GM19099 (cell line): ENCODE data around the gene IKBKE.

Experiments used
- POLR2A ChIP-seq: IDR thresholded peaks from 3 replicates; pipeline ENCODE4 v1.6.1; 2011; ENCODE audit warnings: low read depth; ENCODE audit not compliant: insufficient read length; ENCODE audit errors: extremely low read depth

IKBKE gene

DNA sequence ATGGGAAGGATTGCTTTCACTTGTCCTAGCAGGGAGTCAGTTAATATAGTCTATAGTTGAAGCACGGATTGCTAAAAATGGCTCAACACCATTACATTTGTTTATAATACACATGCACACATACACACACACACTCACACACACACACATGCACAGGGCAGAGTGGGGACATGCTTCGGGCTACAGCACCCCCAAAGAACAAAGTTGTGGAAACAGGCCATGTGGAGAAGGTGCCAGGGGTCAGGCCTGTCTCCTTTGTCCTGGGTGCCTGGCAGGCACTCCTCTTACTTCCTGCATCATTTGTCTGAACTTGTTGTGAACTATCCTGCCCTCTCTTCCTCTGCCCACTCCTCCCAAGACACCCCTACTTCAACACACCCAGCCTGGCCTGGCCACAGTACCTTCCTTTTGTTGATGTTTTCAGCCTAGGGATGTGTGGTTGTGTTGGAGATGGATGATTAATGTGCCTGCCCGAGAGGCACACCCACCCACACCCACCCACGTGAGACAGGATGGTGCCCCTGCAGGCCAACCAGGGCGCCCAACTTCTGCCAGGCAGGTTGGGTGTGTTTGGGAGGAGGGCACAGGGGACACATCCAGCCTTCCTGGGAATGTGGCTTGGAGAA, 54.6 kb downstream of the IKBKE start:
- TF ChIP-seq POLR2A, result no peak

DNA sequence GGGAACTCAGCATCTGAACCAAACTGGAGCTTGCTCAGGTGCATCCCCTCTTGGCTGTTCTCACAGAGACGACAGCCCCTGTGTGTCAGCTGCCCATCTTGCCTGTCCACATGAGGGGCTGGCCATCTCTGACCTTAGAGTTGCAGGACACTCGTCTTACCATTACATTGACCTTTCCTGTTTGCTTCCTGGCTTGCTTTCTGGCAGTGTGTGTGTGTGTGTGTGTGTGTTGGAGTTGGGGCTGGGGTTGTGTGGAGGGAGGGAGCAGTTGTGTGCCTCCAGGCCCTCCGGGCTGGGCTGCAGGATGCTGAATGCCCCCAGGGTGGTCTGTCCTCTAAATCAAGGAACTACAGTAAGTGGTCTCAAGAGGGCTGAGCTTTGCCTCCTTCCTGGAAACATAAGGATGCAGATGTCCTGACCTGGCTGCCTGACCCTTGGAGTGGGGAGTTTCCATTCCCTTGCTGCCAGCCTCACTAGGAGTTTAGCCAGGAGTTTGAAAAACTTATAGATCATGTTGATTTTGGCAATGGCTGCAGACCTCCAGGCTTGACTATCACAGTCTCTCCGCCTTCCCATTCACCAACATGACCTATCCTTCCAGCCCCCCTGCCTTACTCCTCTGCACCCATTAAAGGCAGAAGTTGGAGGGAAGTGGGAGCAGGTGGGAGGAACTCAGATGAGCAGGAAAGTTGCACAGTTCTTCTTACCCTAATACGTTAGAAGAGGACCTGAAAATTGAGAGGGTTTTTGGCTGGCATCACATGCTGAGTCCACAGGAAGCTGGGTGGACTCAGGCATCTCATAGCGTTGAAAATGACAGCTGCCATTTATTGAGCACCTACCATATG, 56.0 kb downstream of the IKBKE start:
- TF ChIP-seq POLR2A, result no peak

DNA sequence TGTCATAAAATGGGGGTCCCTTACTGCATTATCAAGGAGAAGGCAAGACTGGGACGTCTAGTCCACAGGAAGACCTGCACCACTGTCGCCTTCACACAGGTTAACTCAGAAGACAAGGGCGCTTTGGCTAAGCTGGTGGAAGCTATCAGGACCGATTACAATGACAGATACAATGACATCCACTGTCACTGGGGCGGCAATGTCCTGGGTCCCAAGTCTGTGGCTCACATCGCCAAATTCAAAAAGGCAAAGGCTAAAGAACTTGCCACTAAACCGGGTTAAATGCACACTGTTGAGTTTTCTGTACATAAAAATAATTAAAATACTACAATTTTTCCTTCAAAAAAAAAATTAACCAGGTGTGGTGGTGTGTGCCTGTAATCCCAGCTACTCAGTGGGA, 59.1 kb downstream of the IKBKE start:
- TF ChIP-seq POLR2A, result no peak

DNA sequence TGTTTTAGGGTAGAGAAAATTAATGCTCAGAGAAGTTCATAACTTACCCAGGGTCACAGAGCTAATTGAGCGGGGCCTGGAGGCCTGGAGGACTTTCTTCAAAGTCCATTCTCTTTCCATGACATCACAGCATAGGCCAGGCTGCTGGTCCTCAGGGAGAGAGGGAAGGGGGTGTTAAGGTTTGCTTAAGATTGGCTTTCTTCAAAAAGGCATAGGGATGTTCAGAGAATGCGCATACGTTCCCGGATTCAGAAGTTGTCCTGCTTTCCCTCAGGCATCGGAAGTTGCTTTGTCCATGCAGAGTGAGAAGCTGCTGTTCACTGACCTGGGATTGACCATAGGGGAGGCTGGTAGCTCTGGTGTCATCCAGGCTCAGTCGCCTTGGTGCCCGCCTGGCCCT, 62.1 kb downstream of the IKBKE start:
- TF ChIP-seq POLR2A, result no peak

DNA sequence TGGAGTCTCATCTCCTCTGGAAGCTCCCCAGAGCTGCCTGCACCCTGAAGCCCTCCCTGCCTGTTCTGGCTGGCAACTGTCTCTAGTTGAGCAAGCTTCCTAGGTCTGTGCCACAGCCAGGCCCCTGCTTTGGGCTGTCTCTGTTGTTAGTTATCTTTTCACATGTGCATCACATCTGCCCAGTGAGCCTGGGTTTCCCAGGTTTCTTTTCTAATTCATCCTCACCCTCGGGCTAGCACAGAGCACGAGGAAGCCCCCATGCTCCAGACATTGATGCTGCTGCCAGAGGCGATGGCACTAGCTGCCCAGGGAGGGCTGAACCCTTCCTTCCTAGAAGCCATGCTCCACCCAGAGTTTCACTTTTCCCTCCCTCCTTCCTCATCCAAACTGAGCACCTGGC, 64.3 kb downstream of the IKBKE start:
- TF ChIP-seq POLR2A, result no peak

DNA sequence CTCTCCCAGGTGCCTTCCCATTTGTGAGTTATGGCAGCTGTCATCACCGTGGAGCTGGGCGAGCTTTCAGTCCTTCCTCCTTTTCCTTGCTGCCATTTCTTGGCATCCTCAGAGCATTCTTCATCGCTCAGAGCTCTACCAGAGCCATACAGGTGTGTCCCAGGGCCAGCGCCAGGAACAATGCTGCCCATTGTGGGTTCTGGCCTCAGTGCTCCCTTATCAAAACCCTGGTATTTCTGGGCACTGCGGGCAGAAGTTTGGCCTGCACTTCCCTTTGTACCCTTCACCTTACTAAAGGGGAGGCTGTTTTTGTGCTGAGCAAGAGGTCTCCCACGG, 65.5 kb downstream of the IKBKE start:
- no peak for TF ChIP-seq POLR2A

DNA sequence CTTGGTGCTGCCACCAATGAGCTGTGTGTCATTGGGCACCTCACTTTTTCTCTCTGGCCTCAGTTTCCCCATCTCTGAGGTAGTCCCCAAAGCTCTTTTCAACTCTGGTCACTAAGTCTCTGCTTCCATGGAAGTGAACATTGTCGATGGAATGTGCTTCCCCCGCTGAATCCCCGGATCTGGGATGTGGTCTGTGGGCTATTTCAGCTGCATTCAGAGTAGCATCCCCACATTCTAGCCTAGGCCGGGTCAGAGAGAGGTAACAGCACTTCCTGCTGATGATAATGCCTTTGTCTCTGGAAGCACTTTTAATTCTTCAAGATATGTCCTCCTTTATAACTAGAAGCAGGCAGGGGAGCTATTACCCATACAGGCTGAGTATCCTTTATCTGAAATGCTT, 66.9 kb downstream of the IKBKE start:
- TF ChIP-seq POLR2A, result no peak

DNA sequence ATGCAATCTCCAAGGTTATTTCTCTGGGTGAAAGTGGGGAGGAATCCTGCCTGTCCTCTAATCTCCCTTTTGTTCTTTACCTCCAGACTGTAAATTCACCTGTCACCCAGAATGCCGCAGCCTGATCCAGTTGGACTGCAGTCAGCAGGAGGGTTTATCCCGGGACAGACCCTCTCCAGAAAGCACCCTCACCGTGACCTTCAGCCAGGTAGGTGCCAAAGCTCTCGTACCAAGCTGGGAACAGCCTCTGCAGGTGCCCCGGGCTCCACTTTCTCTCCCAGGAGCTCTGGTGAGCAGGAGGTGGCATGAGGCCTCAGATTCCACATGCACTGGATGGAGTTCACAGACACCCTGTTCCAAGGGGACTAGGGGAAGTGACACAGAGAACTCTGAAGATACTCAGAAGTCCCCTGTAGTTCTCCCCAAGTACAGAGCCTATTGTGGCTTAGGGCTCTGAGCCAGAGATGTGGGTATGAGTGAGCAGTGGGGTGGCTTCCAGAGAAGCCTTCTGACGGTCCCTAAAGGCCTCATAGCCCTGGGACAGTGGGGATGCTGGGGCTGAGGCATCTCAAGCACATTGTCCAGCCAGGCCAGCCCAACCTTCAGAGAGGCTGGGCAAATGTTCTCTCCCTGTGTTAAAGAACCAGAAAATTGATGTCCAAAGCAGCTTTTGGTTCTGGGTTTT, 68.0 kb downstream of the IKBKE start:
- no peak for TF ChIP-seq POLR2A

DNA sequence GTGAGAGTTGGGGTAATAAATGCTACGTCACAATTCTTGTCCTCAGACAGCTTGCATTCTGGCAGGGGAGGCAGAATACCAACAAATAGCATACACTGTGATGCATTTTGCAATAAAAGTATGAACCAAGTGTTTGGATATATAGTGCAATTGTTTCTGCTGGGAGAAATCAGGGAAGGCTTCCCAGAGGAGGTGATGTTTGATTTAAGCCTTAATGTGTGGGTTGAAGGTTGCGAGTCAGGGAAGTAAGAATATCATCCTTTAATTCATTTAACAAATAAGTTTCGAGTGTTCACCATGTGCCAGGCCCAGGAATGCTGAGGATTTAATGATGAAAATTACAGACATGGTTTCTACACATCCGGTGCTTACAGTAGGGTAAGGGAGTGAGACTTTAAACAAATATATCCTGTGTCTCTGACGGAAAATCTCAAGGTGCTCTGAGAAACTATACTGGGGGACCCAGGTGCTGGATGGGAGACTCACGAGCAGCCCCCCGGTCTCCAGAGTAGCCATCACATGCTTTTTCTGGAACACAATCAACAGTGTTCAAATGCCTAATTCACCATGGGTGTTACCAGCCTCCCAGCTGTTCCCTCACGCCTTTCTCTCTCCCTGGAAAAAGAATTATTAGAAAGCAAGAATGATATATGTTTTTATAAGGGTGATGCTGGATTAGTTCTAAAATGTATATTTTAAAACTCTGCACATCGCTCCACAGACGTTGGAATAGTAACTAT, 68.8 kb downstream of the IKBKE start:
- TF ChIP-seq POLR2A, result no peak

DNA sequence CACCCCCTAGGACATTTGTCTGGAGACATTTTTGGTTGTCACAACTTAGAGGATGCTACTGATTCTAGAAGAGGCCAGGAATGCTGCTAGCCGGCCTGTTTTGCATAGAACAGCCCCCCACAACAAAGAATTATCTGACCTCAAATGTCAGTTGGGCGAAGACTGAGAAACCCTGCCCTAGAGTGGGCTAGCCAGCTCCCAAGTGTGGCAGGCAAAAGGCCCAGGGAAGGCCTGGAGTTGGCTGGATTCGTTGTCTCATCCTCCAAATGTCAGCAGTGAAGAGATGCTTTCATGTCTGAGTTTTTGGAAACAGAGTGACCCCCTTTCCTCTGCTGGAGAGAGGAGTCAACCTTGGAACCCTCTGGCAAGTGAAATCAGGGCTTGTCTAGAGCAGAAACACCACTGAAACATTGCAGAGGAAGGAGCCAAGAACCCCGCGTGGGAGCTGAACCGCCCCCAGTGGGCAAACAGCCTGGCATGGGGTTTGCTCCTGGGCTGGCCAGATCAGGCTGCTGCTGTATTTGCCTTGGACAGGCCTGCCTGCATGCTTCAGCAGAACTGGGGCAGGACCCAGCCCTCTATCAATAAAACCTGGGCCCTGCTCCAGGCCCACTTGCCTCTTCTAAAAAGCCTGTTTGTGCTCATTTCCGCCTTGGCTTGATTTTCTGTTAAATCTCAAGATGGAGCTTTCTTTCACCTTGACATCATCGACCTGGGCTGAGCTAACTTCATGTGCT, 69.9 kb downstream of the IKBKE start:
- TF ChIP-seq POLR2A, result no peak

DNA sequence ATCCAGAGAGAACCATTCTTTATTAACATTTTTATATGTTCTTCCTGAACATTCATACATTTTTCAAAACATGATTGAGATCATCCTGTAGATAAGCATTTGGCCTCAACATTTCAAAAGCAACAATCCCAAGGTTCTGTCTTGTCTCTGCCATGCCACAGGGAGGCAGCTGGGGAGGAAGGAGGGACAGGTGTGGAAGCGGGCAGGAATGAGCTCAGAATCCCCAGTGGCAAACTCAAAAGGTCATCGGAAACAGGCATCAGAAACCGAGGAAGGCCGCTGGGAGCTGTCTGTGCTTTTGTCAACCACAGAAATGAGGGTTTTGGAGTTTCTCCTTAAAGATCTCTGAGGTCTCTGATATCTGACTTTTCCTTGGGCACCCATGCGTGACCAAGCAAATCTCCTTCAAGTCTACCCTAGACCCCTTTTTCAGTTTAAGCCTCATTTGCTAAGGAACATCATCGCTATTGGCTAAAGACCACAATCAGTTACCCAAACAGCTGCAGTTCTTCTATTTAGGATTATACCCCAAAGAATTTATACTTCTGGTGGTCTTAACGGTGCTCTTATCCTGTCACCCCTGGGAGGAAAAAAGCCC, 71.1 kb downstream of the IKBKE start:
- no peak for TF ChIP-seq POLR2A

DNA sequence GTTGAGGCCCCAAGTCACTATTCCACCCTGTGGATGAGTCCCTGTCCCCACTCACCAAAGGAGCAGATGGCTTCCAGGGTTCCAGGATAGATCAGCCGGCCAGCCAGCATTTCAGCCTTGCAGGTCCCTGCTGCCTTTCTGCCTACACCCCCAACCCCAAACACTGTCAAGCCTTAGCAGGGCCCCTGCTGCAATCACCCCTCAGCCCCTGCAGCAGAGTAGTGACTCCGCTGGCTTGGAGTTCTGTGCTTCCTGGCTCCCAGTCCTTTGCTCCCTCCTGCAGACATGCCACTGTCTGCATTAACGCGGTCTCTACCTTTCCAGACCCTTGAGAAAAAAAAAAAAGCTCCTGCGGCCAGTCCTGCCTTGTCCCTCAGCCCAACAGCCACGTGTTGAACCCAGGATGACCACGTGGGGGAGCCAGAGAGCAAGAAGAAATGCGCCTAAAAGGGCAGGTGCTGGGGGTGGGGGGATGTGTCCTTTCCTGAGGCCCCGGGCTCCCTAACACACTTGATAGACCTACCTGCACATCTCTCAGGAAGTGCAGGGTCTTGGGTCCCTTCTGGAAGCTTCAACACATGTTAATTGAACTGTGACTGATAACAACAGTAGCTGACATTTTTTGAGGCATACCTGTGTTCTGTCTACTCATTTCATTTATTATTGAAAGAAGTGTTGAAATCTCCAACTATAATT, 74.4 kb downstream of the IKBKE start:
- TF ChIP-seq POLR2A, result no peak

DNA sequence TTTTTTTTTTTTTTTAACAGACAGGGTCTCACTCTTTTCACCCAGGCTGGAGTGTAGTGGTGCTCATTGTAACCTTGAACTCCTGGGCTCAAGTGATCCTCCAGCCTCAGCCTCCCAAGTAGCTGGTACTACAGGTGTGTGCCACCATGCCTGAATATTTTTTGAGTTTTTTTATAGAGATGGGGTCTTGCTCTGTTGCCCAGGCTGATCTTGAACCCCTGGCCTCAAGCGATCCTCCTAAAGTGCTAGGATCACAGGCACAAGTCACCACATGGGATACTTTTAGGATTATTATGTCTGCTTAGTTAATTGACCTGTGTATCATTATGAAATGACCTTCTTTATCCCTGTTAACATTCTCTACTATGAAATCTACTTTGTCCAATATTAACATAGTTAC, 75.1 kb downstream of the IKBKE start:
- TF ChIP-seq POLR2A, result no peak
